DMS153 (cell line): Measurements from ENCODE around the gene IL22RA2.

Experiments
- DNase-seq: peaks from one replicate; lab custom pipeline; 2025; lab: John Stamatoyannopoulos, UW

IL22RA2 gene

GRCh38 chr6:137197684-137198645 is 24.5 kb upstream of the IL22RA2 start:
- DNase-seq: no peak

- DNase-seq: no peak
These were observed 20.0 kb upstream of the IL22RA2 start for GRCh38 chr6:137193256-137194070.

- no peak for DNase-seq
These were observed 19.4 kb upstream of the IL22RA2 start for GRCh38 chr6:137192821-137193220.

- no peak for DNase-seq
These were observed 18.2 kb upstream of the IL22RA2 start for GRCh38 chr6:137191670-137192069.

- DNase-seq: no peak
These were observed 17.8 kb upstream of the IL22RA2 start for GRCh38 chr6:137191236-137191635.

GRCh38 chr6:137190583-137191094 is 17.2 kb upstream of the IL22RA2 start:
- no peak for DNase-seq

GRCh38 chr6:137188855-137189254 is 15.4 kb upstream of the IL22RA2 start:
- DNase-seq: no peak

- no peak for DNase-seq
These were observed 11.8 kb upstream of the IL22RA2 start for GRCh38 chr6:137185290-137185689.

GRCh38 chr6:137182654-137183073 is 9.2 kb upstream of the IL22RA2 start:
- no peak for DNase-seq

- DNase-seq: no peak
These were observed 8.6 kb upstream of the IL22RA2 start for GRCh38 chr6:137181891-137182653.

GRCh38 chr6:137177611-137178010 is 4.2 kb upstream of the IL22RA2 start:
- DNase-seq: no peak

- DNase-seq: no peak
These were observed 3.3 kb upstream of the IL22RA2 start for GRCh38 chr6:137176729-137177128.

- DNase-seq: no peak
These were observed 2.4 kb upstream of the IL22RA2 start for GRCh38 chr6:137175868-137176245.

- DNase-seq: no peak
These were observed 1.9 kb upstream of the IL22RA2 start for GRCh38 chr6:137175157-137175867.

- DNase-seq: no peak
These were observed 561 bp downstream of the IL22RA2 start for GRCh38 chr6:137172734-137173431.

GRCh38 chr6:137171824-137172733 is 1.4 kb downstream of the IL22RA2 start:
- no peak for DNase-seq

GRCh38 chr6:137171053-137171374 is 2.4 kb downstream of the IL22RA2 start:
- no peak for DNase-seq

GRCh38 chr6:137170266-137171052 is 3.0 kb downstream of the IL22RA2 start:
- DNase-seq: no peak
